HG03571 (cell line): ENCODE data around the gene PDE4D.

Experiments used
- ATAC-seq: cut with Tn5 transposase; IDR thresholded peaks from one replicate; pipeline ENCODE4 v1.9.1; 2021; ENCODE audit not compliant: unreplicated experiment

PDE4D gene

DNA sequence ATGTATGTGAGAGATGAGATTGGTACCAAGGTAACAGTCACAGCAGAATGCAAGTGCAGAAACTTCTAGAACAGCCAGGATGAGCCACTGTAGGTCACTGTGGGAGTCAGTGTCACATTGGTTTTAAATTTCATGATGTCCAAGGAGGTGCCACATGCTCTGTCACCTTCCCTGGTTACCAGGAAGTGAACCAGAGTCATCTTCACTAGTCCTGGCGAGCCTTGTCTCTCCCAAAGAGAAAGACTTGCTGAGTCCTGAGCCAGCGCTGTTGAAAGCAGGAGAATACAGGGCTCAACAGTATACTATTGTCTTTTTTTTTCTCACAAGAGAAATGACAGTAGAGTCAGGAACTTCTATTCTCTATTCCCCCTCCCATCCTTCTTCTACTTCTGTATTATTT lies 695.2 kb downstream of the PDE4D start:
- no peak for ATAC-seq

DNA sequence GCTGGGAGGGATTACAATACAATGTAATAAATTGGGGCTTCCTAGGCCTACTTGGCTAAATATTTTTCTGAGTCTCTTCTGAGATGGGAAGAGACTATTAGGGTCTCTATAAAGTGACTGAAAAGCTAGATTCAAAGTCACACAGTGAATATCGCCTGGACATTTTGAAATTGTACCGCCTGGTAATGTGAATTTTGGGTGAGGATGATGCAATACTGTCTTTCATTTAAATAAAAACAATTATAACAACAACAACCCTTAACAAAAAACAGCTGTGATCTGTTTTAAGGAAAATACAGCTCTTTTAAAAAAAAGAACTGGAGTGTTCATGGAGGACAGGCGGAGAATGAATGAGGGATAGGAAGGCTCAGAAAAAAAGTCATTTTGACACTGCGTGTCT lies 695.6 kb downstream of the PDE4D start:
- ATAC-seq: no peak

DNA sequence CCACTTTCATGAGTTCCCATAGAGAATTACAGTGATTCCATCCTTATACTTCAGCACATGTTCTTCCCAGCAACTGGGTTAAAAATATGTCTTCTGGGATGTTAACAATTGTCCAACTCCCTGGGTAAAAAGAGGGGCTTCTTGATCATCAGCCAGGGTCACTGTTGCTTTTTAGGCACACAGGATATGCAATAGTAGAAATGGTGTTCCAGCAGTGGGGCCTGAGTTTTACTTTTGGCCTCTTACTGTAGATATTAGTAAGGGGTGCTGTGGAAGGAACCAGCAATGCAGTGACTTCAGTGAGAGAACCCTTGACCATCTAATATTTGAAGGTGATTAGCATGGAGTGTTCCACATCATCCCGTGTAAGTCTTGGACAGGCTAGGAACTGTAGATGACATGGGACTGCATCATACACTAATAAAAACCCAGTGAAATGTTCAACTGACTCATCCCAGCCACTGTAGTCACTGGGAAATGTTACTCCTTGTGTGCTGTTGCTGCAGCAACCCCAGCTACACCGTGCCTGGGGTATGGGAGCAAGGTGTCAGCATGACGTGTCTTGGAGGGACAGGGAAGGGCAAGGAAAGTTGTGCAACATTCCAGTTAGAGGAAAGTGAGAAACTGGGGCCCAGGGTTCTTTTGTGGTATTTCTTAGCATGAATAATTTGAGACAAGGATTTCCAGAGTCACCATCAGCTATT lies 699.8 kb downstream of the PDE4D start:
- no peak for ATAC-seq

- ATAC-seq: no peak
These were observed 702.8 kb downstream of the PDE4D start for GRCh38 chr5:59190746-59191145.

- no peak for ATAC-seq
These were observed 703.9 kb downstream of the PDE4D start for GRCh38 chr5:59189472-59190244.

- ATAC-seq: no peak
These were observed 704.9 kb downstream of the PDE4D start for GRCh38 chr5:59188419-59189225.

DNA sequence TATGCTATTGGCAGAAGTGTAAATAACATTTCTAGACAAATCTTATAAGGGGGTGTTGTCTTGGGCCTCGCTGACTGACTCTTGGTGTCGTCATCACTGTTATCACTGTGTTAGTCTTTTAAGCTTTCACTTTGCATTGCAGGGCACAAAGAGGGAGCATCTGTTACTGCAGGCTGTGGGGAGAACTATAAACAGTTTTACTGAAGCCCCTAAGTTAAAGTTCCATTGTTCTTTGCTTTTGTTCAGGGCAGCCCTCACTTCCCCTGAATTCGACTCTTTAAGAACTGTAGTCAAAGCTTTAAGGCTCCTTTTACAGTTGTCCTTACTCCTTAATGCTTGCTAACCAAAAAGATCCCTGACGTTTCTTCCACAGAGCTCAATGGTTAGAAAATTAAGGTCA lies 705.7 kb downstream of the PDE4D start:
- ATAC-seq: no peak

- no peak for ATAC-seq
These were observed 706.9 kb downstream of the PDE4D start for GRCh38 chr5:59186623-59187022.

DNA sequence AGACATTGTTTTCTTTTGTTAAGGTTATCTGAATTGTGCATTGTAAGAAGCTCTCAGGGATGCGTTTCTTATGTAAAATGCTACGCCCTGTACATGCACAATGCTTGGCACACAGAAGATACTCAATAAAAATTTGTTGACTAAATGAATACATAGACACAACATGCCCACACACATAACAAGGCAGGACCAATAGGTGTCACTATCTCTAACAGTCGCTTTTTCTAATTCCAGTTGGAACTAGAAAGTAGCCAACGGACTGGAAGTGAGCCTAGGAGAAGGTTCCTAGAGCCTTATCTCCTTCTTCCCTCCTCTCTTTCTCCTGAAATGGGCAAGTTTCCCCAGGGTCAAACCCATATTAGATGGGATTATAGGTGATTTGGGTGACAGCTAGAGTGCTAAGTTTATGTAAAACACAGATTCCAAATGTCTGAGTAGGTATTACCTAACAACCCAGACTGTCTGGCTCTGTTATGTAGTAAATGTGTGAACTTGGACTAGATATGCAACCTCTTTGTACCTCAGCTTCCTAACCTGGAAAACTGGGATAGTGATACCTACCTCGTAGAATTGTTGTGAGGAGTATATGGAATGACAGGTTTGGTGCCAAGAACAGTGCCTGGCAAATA lies 707.7 kb downstream of the PDE4D start:
- ATAC-seq: no peak

DNA sequence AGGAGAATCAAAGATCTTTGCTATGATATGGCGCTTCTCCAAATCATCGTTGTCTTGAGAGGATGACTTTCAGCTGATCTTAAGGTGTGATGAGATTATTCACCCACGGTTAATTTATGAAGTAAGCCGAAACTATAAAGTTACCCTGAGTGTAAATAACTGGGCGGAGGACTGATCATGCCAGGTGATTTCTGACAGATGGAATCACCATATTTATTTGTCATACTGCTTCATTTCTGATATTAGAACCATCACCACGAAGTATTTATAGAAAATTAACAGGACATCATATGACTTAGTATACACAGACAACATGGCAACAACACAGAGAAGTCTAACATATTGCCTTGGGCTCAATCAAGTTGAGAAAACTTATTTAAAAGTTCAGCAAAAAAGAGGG lies 708.8 kb downstream of the PDE4D start:
- ATAC-seq: no peak

DNA sequence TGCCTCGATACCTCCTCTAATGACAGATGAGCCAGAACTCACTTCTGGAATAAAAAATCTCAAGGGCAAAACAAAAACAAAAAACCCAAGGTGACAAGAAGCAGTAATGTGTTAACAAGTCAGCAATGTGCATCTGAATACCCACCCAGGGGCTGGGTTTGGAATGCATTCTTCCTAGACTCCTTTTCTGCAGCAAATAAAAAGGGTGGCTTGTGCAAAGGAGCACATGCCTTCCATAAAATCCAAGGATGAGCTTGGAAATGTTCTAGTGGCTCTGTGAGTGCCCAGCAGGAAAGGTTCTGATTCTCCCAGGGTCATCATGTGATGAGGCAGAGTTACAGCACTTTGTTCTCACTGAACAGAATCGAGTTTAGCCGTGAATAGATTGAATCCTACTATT lies 710.8 kb downstream of the PDE4D start:
- no peak for ATAC-seq

GRCh38 chr5:59180515-59180914 lies 713.0 kb downstream of the PDE4D start:
- peak; percentile 82 for ATAC-seq

DNA sequence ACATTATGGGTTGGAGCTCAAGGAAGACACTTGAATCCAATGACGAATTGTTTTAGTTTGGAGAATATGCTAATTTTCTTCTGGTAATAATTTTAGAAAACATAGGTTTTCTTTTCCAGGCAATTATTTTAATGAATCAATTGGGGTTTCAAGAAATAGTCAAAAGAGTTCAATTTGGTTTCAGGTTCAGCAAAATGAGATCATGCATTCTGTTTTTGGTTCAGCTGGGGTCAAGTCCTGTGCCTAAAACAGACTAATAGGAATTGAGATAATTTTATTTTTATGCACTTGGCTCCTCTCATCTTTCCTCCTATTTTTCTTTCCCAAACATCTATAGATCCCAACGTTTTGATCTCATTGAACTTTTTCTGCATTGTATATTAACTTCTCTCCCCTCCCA lies 713.8 kb downstream of the PDE4D start:
- no peak for ATAC-seq

DNA sequence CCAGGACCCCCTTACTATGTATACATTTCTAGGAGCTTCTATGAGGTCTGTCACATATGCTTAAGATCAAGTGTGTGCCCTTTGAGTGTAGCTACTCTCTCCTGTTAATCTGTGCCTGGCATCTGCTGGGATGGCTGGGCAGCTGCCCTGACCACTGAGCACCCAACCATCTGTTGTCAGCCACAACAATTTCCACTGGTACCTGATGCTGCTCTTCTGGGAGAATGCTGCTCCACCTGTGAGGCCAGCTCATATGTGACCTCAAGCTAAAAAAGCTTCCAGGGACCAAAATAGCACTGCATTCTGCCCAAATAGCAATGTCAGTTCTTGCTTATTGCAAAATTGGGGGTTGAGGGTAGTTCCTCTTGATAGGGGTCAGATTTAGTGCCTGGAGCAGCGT lies 715.0 kb downstream of the PDE4D start:
- no peak for ATAC-seq

DNA sequence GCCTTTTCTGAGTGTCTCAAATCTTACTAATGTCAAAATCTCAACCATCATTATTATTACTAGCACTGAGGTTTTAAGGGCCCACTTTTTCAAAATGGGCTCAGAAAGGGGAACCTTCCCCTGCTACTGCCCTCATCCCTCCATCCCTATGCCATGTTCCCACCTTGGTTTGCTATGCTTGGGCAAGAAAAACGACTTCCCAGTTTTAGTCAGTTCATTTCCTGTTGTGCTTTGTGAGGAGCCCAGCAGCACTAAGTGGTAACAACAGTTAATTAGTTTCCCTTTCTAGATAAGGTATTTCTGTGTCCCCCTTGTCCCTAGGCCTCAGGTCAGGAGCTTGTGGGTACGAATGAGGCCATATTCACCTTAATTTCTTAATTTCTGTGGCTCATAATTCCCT lies 715.5 kb downstream of the PDE4D start:
- no peak for ATAC-seq

DNA sequence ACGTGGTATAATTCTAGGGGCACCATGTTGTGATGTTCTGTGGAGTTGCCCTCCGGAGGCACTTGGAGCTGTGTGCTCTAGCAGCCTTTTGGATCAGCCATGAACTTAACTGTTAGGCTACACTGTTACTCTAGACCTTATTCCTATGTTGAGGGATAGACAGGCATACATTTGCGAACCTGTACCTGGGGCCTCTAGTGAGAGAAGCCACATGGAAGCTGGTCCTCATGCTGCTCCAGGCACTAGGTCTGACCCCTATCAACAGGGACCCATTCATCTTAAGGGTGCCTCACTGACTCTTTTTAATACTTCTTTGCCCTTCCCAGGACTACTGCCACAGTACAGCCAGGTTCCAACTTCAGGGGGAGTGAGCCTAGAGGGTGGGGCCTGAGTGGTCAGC lies 715.9 kb downstream of the PDE4D start:
- ATAC-seq: no peak

DNA sequence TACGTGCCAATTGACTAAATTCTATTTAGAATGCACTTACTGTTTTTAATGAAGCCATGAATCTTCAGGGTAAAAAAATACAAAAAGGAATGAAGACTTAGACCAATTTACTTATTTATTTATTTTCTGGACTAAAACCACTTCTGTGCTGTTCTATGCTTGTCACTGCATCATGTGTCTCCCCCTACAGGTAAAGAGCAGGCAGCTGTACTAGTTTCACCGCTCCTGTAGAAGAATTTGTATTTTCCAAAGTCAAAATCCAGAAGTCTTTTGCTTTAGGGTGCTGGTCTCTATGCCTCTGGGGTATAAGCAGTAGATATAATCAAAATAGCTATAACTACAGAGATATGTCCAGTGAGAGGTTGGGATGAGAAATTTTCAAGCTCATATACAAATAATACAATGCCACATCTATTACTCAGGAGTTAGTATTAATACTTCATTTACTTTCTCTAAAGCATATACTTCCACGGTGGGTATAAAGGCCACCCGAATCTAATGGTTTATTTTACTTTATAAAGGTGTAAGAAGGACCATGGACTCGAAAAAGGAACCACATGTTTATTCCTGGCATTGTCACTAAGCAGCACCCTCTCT lies 719.2 kb downstream of the PDE4D start:
- peak; percentile 42 for ATAC-seq

DNA sequence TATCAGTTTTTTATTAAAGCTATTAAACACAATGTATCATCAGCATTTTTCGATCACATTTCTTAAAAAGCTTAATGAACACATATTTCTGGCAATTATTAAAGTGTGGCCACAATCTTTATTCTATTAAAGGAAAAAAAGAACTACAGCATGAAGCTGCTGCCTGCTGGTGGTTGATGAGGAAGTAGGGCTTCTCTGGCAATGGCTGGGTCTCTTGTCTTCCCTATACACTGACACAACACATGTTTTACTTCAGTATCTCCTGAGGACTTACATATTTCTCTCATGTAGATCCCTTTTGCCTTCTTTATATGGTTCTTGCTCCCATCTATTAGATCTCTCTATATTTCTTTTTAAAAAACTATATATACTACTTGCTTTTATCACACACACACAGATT lies 719.9 kb downstream of the PDE4D start:
- no peak for ATAC-seq

DNA sequence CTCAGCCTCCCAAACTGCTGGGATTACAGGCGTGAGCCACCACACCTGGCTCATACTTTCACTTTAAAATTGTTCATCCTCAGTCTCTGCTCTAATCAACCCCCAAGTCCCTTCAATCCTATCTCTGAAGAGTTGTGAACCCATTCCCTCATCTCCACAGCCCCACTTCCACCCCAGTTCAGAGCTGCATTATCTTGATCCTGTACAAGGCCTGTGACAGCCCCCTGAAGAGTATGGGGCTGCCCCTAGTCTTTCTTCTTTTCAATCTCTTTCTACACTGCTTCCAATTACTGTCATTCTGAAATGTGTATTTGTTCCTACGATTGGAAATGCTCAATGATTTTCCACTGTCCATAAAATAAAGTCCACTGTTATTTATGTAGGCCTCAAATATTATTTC lies 722.4 kb downstream of the PDE4D start:
- ATAC-seq: no peak

DNA sequence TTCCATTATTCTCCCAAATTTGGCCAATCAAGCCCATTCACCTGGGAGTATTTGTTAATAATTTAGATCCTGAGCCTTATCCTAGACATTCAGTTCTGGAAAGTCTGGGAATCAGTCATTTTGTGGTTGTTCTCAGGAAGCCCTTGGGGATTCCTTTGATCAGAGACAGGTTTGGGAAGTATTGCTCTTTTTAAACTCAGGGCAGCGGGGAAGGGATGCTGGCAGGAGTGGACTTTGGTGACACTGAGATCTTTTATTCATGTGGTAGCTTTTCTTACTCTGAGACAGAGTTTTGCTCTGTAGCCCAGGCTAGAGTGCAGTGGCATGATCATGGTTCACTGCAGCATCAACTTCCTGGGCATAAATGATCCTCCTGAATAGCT lies 723.8 kb downstream of the PDE4D start:
- no peak for ATAC-seq
